DND-41 (cell line): ENCODE data around the gene MYBPHL.

Source experiments
- CTCF ChIP-seq: IDR thresholded peaks from 2 replicates; pipeline ENCODE4 v1.5.1; 2012; ENCODE audit warnings: borderline replicate concordance, low read length, moderate library complexity, mild to moderate bottlenecking; ENCODE audit not compliant: poor library complexity, severe bottlenecking; ENCODE audit errors: extremely low read depth
- EZH2 ChIP-seq: IDR thresholded peaks from 3 replicates; pipeline ENCODE4 v1.6.1; 2012; ENCODE audit warnings: borderline replicate concordance, low read depth, mild to moderate bottlenecking, moderate library complexity, low read length, inconsistent platforms; ENCODE audit not compliant: severe bottlenecking

GRCh38 chr1:109312978-109313775 is 6.4 kb upstream of the MYBPHL start:
- TF ChIP-seq CTCF (no peak), EZH2 (no peak)
